ENCODE measurements around the gene CPD.
"Not testable (repeated sequence)": the region's sequence is repeated elsewhere in the genome, so short reads cannot be mapped to it uniquely, and the experiment has no call there.

Gene CPD

GRCh38 chr17:30389756-30390300 lies 11.1 kb downstream of the CPD start:
- DNase-seq: no peak

DNA sequence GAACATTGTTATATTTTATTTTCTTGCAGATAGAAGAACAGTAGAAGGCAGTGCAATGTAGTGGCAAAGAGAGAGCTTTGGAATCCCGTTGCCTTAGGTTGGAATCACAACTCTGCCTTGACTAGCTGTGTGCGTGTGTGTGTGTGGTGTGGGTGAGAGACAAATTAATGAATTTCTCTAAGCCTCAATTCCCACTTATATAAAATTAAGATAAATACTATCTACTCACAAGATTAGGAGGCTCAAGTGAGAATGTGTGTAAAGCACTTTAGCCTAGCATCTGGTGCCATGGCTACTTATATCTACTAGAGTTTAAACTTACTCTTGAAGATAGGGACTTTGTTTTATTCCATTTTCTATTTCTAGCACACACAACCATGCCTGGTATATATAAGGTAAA lies 12.8 kb downstream of the CPD start:
- DNase-seq: no peak

DNA sequence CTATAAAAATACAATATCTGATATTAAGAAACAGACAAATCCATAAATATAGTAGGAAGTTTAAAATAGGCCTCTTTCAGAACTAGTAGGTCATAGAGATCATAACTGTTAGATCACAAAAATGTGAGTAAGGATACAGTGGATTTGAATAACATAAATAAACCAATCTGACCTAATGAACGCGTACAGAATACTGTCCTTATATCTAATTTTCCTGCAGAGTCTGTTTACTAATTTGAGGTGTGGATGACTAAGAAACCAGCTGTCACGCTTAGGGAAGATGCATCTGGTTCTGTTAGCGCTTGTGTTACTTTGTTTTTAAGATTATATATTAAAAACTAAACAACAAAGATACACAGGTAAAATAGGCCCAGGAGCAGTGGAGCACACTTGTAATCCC lies 14.8 kb downstream of the CPD start:
- DNase-seq: no peak

GRCh38 chr17:30393911-30394867 lies 15.5 kb downstream of the CPD start:
- DNase-seq: no peak

DNA sequence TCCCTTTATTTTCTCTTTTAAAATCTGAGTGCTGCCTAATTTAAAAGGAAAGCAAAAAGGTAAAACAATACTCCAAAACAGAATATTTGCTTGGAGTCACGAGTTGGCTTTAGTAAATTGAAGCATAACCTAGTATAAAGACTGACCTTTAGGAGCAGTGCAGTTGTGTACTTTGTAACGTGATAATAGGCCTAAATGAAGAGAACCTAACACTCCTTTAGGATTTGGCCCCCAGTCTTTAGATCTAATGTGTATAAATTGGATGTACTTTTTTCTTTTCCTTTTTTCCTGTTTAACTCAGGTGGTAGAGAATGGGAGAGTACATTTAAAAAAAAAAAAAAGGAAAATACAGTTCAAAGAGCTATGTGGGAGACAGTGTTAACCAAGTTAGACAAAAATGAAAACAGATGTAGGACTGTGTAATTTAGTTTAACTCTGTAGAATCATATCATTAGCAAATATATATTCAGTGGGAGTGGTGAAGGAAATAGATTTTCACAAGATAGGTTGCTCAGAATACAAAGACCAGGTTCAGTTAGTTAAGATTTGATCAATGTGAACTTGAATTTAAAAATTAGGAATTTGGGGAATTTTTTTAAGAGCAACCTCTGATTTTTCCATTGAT lies 16.8 kb downstream of the CPD start:
- no peak for DNase-seq

DNA sequence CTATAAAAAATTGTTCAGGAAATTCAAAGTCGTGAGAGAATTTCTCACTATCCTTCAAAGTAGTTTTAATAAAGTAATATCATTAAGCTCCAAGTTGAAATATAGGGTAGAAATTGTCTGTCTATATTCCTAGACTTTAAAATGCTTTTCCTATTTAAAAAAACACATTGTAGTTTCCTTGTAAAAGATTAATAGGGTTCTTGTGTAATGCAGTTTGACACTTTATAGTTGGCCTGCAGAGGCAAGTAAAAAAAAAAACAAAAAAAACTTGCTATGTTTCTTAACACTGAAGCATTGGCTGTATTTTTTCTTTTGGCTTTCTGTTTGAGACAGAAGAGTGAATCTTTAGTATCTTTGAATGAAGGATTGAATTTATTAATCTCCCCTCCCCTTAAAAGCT lies 17.4 kb downstream of the CPD start:
- DNase-seq: no peak

DNA sequence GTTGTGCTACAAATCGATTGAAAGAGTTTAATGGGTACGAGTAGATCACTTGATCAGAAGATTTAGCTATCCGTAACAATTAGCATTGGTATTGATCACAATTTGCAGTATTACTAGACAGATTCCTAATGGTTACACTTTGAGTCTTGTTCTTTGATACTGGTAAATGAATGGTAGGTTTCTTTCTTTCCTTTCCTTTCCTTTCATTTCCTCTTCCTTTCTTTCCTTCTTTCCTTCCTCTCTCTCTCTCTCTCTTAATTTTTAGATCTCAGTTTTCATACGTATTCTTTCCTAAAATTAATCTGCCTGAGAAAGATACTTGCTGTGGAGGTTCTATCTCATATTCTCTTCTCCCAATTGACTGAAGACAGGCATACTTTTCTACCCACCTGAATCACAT lies 17.9 kb downstream of the CPD start:
- no peak for DNase-seq

GRCh38 chr17:30398328-30399041 lies 19.8 kb downstream of the CPD start:
- no peak for DNase-seq

- DNase-seq: no peak
Observed at GRCh38 chr17:30401097-30401496, 22.4 kb downstream of the CPD start.

- DNase-seq: no peak
Observed at GRCh38 chr17:30405161-30405560, 26.4 kb downstream of the CPD start.

GRCh38 chr17:30410627-30411026 lies 31.9 kb downstream of the CPD start:
- DNase-seq: not testable (repeated sequence)

DNA sequence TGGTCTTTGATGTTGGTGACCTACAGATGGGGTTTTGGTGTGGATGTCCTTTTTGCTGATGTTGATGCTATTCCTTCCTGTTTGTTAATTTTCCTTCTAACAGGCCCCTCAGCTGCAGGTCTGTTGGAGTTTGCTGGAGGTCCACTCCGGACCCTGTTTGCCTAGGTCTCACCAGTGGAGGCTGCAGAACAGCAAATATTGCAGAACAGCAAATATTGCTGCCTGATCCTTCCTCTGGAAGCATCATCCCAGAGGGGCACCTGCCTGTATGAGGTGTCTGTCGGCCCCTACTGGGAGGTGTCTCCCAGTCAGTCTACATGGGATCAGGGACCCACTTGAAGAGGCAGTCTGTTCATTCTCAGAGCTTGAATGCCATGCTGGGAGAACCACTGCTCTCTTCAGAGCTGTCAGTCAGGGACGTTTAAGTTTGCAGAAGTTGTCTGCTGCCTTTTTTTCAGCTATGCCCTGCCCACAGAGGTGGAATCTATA lies 33.3 kb downstream of the CPD start:
- DNase-seq: not testable (repeated sequence)

GRCh38 chr17:30413109-30413508 lies 34.4 kb downstream of the CPD start:
- DNase-seq: no peak

DNA sequence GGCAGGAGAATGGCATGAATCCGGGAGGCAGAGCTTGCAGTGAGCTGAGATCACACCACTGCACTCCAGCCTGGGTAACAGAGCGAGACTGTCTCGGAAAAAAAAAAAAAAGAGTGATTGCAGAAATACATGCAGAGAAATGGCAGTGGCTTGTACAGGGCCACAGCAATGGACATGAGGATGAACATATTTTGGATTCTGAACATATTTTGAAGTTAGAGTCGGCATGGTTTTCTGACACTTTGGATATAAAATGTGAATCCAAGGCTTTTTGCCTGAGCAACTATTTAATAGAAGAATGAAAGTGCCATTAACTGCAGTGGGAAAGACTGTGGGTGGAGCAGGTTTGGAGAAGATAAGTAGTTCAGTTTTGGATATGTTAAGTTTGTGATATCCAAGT lies 35.8 kb downstream of the CPD start:
- no peak for DNase-seq

GRCh38 chr17:30415491-30415890 lies 36.8 kb downstream of the CPD start:
- DNase-seq: no peak

GRCh38 chr17:30418070-30418469 lies 39.3 kb downstream of the CPD start:
- DNase-seq: not testable (repeated sequence)

DNA sequence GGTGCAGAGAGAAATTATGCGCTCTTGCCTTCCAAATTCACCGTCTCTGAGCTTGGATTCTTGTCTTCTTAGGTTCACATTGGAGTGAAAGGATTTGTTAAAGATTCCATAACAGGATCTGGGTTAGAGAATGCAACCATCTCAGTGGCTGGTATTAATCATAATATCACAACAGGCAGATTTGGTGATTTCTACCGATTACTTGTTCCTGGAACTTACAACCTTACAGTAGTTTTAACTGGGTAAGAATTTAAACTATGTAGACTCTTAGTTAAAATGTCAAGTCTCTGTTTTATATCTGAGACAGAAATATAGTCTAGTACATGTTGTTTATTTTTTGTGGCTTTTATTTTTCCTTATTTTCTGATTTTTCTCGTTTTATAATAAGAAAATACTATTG lies 42.9 kb downstream of the CPD start:
- no peak for DNase-seq

DNA sequence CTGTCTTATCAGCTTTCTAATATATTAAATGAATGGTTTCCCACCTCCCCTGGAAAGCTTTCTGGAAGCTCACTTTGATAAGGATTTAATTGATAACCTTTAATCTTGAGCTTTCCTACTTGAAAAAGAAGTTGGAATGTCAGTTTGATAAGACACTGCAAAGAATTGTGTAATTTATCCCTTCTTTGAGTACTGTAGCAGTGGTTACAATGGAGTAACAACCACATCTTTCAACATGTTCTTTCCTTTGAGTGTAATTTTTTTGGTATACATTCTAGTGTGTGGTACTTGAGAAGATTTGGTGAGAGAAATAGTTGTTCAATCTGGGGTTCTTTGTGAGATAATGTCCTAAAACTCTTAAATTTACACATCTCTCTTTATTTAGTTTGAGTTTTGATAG lies 43.4 kb downstream of the CPD start:
- DNase-seq: no peak

GRCh38 chr17:30424471-30424870 lies 45.7 kb downstream of the CPD start:
- no peak for DNase-seq

DNA sequence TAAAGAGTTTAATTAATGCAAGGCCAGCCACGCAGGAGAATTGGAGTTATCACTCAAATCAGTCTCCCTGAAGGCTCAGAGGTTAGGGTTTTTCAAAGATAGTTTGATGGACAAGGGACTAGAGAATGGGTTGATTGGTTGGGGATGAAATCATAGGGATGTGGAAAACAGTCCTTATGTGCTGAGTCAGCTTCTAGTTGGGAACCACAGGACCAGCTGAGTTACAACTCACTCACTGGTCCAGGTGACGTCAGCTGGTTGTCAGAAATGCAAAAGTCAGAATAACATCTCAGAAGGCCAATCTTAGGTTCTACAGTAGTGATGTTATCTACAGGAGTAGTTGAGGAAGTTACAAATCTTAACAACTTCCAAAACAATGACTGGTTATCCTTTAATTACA lies 47.6 kb downstream of the CPD start:
- no peak for DNase-seq

- no peak for DNase-seq
Observed at GRCh38 chr17:30427611-30428010, 48.9 kb downstream of the CPD start.

- no peak for DNase-seq
Observed at GRCh38 chr17:30429155-30429554, 50.4 kb downstream of the CPD start.

DNA sequence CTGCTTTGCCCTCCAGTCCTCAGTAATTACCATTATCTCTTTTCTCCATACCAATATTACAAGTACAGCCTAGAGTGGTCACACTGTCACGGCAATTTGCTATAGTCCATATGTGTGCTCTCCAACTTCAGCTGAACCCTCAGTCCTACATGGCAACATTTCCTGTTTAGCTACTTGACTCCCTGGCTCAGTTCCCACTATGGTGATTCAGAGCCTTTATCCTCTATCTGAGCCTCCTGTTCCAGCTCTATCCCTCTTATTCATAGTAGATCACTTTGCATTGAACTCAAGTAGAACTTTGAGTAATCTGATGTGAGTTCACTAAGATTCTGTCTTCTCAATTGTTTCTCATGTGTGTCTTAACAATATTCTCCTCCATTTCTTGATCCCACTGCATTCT lies 54.8 kb downstream of the CPD start:
- DNase-seq: no peak
